Cerebellar cortex (tissue), 1 donor: ENCODE data around the gene FGF12.

ENCODE experiments used
- DNase-seq: peaks from one replicate; pipeline ENCODE4 v3.0.0-alpha.2; 2015; ENCODE audit warnings: low spot score

Gene FGF12

GRCh38 chr3:192092388-192093005 lies 634.8 kb downstream of the FGF12 start:
- DNase-seq = no peak

- no peak for DNase-seq
These were observed 635.5 kb downstream of the FGF12 start for GRCh38 chr3:192091831-192092230.

- no peak for DNase-seq
These were observed 636.8 kb downstream of the FGF12 start for GRCh38 chr3:192090586-192090985.
